Sigmoid colon (tissue), 4 donors: ENCODE measurements around the gene QRICH1.

Source experiments
- EP300 ChIP-seq, 4 donors: sonication (generic); formaldehyde crosslinking; IDR thresholded peaks; one replicate each; pipeline ENCODE4 v1.6.1; 2017; ENCODE audit warnings: antibody characterized with exemption in 4 of 4
- POLR2A ChIP-seq, 2 donors: fragments of 450-650 bp; IDR thresholded peaks; one replicate each; pipeline ENCODE4 v1.6.1; 2016; ENCODE audit warnings: antibody characterized with exemption in 2 of 2, mild to moderate bottlenecking in 2 of 2, moderate library complexity in 2 of 2
- TF ChIP-seq, protein P1 (sequence below), 4 experiments: fragments of 450-650 bp in 3 of 4; fragments of 200-600 bp in 1 of 4; IDR thresholded peaks; one replicate each; pipeline ENCODE4 v1.5.1; 2016 to 2019; ENCODE audit warnings: antibody characterized with exemption in 4 of 4, mild to moderate bottlenecking in 3 of 4, moderate library complexity in 2 of 4

DNA sequence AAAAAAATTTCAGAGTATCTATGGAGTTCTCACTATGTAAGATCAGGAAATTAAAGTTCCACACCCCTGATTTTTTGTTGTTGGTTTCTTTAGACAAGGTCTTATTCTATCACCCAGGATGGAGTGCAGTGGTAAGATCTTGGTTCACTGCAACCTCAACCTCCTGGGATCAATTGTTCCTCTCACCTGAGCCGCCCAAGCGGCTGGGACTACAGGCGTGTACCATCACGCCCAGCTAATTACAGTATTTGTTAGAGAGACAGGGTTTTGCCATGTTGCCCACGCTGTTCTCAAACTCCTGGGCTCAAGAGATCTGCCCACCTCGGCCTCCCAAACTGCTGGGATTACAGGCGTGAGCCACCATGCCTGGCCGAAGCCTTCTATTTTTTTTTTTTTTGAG is 12.4 kb downstream of the QRICH1 start:
- TF ChIP-seq, protein P1, sequence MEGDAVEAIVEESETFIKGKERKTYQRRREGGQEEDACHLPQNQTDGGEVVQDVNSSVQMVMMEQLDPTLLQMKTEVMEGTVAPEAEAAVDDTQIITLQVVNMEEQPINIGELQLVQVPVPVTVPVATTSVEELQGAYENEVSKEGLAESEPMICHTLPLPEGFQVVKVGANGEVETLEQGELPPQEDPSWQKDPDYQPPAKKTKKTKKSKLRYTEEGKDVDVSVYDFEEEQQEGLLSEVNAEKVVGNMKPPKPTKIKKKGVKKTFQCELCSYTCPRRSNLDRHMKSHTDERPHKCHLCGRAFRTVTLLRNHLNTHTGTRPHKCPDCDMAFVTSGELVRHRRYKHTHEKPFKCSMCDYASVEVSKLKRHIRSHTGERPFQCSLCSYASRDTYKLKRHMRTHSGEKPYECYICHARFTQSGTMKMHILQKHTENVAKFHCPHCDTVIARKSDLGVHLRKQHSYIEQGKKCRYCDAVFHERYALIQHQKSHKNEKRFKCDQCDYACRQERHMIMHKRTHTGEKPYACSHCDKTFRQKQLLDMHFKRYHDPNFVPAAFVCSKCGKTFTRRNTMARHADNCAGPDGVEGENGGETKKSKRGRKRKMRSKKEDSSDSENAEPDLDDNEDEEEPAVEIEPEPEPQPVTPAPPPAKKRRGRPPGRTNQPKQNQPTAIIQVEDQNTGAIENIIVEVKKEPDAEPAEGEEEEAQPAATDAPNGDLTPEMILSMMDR (IDR thresholded peaks at IDR 0.05) = no peak
- TF ChIP-seq POLR2A (IDR thresholded peaks at IDR 0.05) (no peak), EP300 (IDR thresholded peaks at IDR 0.05) (no peak)
